Pericardium fibroblast (primary cell): ENCODE results near the gene CBR1. TPM values are rescaled to one million over a fixed set of nuclear protein-coding genes. Genes with fewer than 3 reads are reported as not detected.

Source experiments
- total RNA-seq: library from RNA; depleted of rRNA; stranded (reverse); fragments of >200 nt; gene quantifications from 2 replicates; pipeline ENCODE4 v1.2.3, GENCODE V29; 2015

Gene CBR1
- 103 and 104 TPM in 2 replicates for total RNA-seq

DNA sequence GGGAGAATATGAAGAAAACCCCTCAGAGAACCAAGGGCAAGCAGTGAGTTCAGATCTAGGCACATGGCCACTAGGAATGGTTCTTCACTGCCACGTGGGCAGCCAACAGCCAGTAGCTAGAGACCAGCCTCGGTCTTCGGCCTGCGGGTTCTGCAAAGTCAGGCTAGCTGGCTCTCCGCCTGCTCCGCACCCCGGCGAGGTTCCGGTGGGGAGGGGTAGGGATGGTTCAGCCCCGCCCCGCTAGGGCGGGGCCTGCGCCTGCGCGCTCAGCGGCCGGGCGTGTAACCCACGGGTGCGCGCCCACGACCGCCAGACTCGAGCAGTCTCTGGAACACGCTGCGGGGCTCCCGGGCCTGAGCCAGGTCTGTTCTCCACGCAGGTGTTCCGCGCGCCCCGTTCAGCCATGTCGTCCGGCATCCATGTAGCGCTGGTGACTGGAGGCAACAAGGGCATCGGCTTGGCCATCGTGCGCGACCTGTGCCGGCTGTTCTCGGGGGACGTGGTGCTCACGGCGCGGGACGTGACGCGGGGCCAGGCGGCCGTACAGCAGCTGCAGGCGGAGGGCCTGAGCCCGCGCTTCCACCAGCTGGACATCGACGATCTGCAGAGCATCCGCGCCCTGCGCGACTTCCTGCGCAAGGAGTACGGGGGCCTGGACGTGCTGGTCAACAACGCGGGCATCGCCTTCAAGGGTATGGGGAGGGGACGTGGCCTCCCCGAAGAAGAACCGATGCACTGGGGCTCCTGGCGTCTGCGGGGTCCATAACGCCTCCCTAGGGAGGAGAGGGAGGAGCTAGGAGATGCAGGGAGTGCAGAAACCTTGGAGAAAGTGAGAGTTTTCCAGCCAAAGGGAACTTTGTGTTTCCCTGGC is at the start of gene CBR1:
Gene CBR1, plus strand, starts transcription at position 312 of the 871 bp plus-strand sequence. Its CDS starts 92 bp downstream, at position 404.

DNA sequence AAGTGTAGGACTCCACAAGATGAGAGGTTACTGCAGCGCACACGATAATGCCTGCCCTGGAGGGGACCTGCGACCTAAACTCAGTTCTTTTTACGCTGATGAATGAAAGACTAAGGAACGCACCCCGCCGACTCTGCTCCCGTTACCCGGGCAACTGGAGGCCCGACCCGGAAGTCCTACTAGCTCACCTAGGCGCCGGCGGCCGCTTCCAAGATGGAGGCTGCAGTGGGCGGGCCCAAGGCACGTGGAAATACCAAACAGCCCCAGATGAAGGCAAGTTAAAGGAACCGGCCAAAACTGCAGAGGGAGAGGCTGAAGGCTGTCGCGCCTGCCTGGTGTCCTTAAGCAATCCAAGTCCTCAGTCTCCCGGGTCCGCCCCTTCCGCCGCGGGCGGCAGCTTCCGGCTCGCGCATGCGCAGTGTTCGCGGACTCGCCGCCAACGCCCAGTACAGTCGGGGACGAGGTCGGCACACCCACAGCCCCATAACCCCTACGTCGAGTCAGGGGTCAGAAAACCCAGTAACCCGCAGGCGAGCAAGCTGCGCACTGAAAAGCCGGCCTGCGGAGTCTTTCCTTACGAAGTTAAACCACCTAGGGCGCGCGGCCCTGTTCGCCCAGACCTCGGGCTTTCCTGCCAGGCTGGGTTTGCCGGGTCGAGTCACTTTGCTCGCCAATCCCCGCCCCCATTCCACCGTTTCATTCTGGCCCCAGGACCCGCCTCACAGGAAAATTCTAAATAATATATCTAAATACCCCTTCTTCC is 9.5 kb upstream of the CBR1 start, which contains the start of gene SETD4:
Gene SETD4, minus strand, starts transcription at position 368 of the 763 bp plus-strand sequence. CDS start 1,638 bp downstream, outside the sequence.

Other genes starting within 250 kb of the CBR1 start
- gene SETD4, start 9.5 kb upstream of the CBR1 start, total RNA-seq, result 3.7 and 5.4 TPM in 2 replicates
- gene CBR3, start 65.1 kb downstream of the CBR1 start, total RNA-seq, result 7.4 and 11.9 TPM in 2 replicates
- 1.1 and 6.4 TPM in 2 replicates for gene DOP1B, start 86.8 kb downstream of the CBR1 start, total RNA-seq